ES-I3 (cell line): Measurements from ENCODE around the gene BTN3A1.
"Not testable (repeated sequence)": the region's sequence is repeated elsewhere in the genome, so short reads cannot be mapped to it uniquely, and the experiment has no call there.

Experiments
- H3K36me3 ChIP-seq: 2 replicates; pipeline ENCODE4 v1.6.1; 2013; ENCODE audit warnings: mild to moderate bottlenecking, low read length, control low read depth, moderate library complexity; ENCODE audit not compliant: insufficient read depth
- H3K4me1 ChIP-seq: 2 replicates; pipeline ENCODE4 v1.6.1; 2013; ENCODE audit warnings: mild to moderate bottlenecking, control low read depth, low read length; ENCODE audit not compliant: insufficient read depth
- H3K9ac ChIP-seq: 2 replicates; pipeline ENCODE4 v1.6.1; 2013; ENCODE audit warnings: low read depth, mild to moderate bottlenecking, low read length, moderate library complexity
- H3K9me3 ChIP-seq: 2 replicates; pipeline ENCODE4 v1.6.1; 2013; ENCODE audit warnings: mild to moderate bottlenecking, low read length, moderate library complexity; ENCODE audit not compliant: control insufficient read depth, insufficient read depth

BTN3A1 gene

GRCh38 chr6:26432627-26433201 lies 30.6 kb downstream of the BTN3A1 start:
- H3K9ac ChIP-seq = no peak overlapping the region
- no peaks in the 10 kb centered on the region for H3K36me3 ChIP-seq
- no peaks in the 10 kb centered on the region for H3K4me1 ChIP-seq
- peaks cover 3% of the 10 kb centered on the region for H3K9me3 ChIP-seq

- H3K36me3 ChIP-seq, H3K9me3 ChIP-seq, H3K9ac ChIP-seq, H3K4me1 ChIP-seq: not testable (repeated sequence)
Observed at GRCh38 chr6:26433680-26434079, 31.6 kb downstream of the BTN3A1 start.

- H3K4me1 ChIP-seq = no peaks in the 10 kb centered on the region
- no peak overlapping the region for H3K9ac ChIP-seq
- peaks cover 3% of the 10 kb centered on the region for H3K9me3 ChIP-seq
- H3K36me3 ChIP-seq = no peaks in the 10 kb centered on the region
Observed at GRCh38 chr6:26436018-26436417, 33.9 kb downstream of the BTN3A1 start.

GRCh38 chr6:26437550-26437949 lies 35.5 kb downstream of the BTN3A1 start:
- no peaks in the 10 kb centered on the region for H3K36me3 ChIP-seq
- H3K4me1 ChIP-seq = no peaks in the 10 kb centered on the region
- H3K9me3 ChIP-seq = peaks cover 1% of the 10 kb centered on the region
- no peak overlapping the region for H3K9ac ChIP-seq

- Histone ChIP-seq H3K9me3 (no peaks in the 10 kb centered on the region; the same call in 1 of the 2 replicates), H3K9ac (no peak overlapping the region), H3K4me1 (no peaks in the 10 kb centered on the region), H3K36me3 (no peaks in the 10 kb centered on the region)
Observed at GRCh38 chr6:26438000-26438399, 35.9 kb downstream of the BTN3A1 start.

- no peak overlapping the region for H3K9ac ChIP-seq
- no peaks in the 10 kb centered on the region for H3K4me1 ChIP-seq
- H3K9me3 ChIP-seq = no peaks in the 10 kb centered on the region
- H3K36me3 ChIP-seq = no peaks in the 10 kb centered on the region
Observed at GRCh38 chr6:26439151-26440125, 37.4 kb downstream of the BTN3A1 start.

GRCh38 chr6:26440977-26441358 lies 38.9 kb downstream of the BTN3A1 start:
- no peaks in the 10 kb centered on the region for H3K36me3 ChIP-seq
- H3K9me3 ChIP-seq = no peaks in the 10 kb centered on the region
- no peaks in the 10 kb centered on the region for H3K4me1 ChIP-seq
- H3K9ac ChIP-seq = no peak overlapping the region

- no peak overlapping the region for H3K9ac ChIP-seq
- H3K9me3 ChIP-seq = no peaks in the 10 kb centered on the region
Observed at GRCh38 chr6:26441977-26442376, 39.9 kb downstream of the BTN3A1 start.

GRCh38 chr6:26445934-26446667 lies 44.0 kb downstream of the BTN3A1 start:
- no peaks in the 10 kb centered on the region for H3K4me1 ChIP-seq
- H3K36me3 ChIP-seq = no peaks in the 10 kb centered on the region
- H3K9me3 ChIP-seq = no peaks in the 10 kb centered on the region
- no peak overlapping the region for H3K9ac ChIP-seq

More at GRCh38 chr6:26441977-26442376, 39.9 kb downstream of the BTN3A1 start:
- H3K36me3 ChIP-seq = no peaks in the 10 kb centered on the region
- no peaks in the 10 kb centered on the region for H3K4me1 ChIP-seq

- Histone ChIP-seq H3K9ac (no peak overlapping the region), H3K4me1 (no peaks in the 10 kb centered on the region), H3K9me3 (no peaks in the 10 kb centered on the region), H3K36me3 (no peaks in the 10 kb centered on the region)
Observed at GRCh38 chr6:26447257-26447656, 45.2 kb downstream of the BTN3A1 start.

- no peaks in the 10 kb centered on the region for H3K36me3 ChIP-seq
- no peak overlapping the region for H3K9ac ChIP-seq
- no peaks in the 10 kb centered on the region for H3K4me1 ChIP-seq
- no peaks in the 10 kb centered on the region for H3K9me3 ChIP-seq
Observed at GRCh38 chr6:26450240-26450639, 48.2 kb downstream of the BTN3A1 start.

GRCh38 chr6:26452631-26453235 lies 50.7 kb downstream of the BTN3A1 start:
- Histone ChIP-seq H3K9me3 (no peaks in the 10 kb centered on the region), H3K36me3 (no peaks in the 10 kb centered on the region), H3K4me1 (no peaks in the 10 kb centered on the region), H3K9ac (no peak overlapping the region)

- H3K4me1 ChIP-seq = no peaks in the 10 kb centered on the region
Observed at GRCh38 chr6:26454631-26455030, 52.6 kb downstream of the BTN3A1 start.

GRCh38 chr6:26455357-26455970 lies 53.4 kb downstream of the BTN3A1 start:
- no peak overlapping the region for H3K9ac ChIP-seq
- H3K36me3 ChIP-seq = no peaks in the 10 kb centered on the region
- no peaks in the 10 kb centered on the region for H3K9me3 ChIP-seq
- no peaks in the 10 kb centered on the region for H3K4me1 ChIP-seq

More at GRCh38 chr6:26454631-26455030, 52.6 kb downstream of the BTN3A1 start:
- Histone ChIP-seq H3K36me3 (no peaks in the 10 kb centered on the region), H3K9ac (no peak overlapping the region), H3K9me3 (no peaks in the 10 kb centered on the region)
